Uterus (tissue), 4 donors: ENCODE measurements around the gene EHMT1. TPM values are rescaled to one million over a fixed set of nuclear protein-coding genes. Genes with fewer than 3 reads are reported as not detected.
"Not testable (repeated sequence)": the region's sequence is repeated elsewhere in the genome, so short reads cannot be mapped to it uniquely, and the experiment has no call there.

Experiments
- DNase-seq, 2 donors: peaks; one replicate each; pipeline ENCODE4 v3.0.0-alpha.2; 2019 to 2020
- H3K27ac ChIP-seq, 2 donors: fragments of 200-600 bp; sonication (generic); 1 replicate in 1 of 2; 2 replicates in 1 of 2; pipeline ENCODE4 v1.5.1; 2016 to 2018
- H3K27me3 ChIP-seq, 2 donors: fragments of 200-600 bp; sonication (generic); one replicate each; pipeline ENCODE4 v1.5.1; 2018 to 2019; ENCODE audit warnings: control low read depth in 1 of 2
- H3K36me3 ChIP-seq, 2 donors: fragments of 200-600 bp; sonication (generic); one replicate each; pipeline ENCODE4 v1.5.1; 2019; ENCODE audit warnings: control low read depth in 1 of 2
- H3K4me1 ChIP-seq, 2 donors: fragments of 200-600 bp; sonication (generic); one replicate each; pipeline ENCODE4 v1.5.1; 2018 to 2019; ENCODE audit warnings: control low read depth in 1 of 2
- H3K4me3 ChIP-seq, 2 donors: fragments of 200-600 bp; sonication (generic); 1 replicate in 1 of 2; 2 replicates in 1 of 2; pipeline ENCODE4 v1.5.1; 2018 to 2019; ENCODE audit warnings: mild to moderate bottlenecking in 1 of 2
- H3K9me3 ChIP-seq, 2 donors: fragments of 200-600 bp; sonication (generic); one replicate each; pipeline ENCODE4 v1.5.1; 2019; ENCODE audit warnings: control low read depth in 1 of 2
- CTCF ChIP-seq, 4 experiments: fragments of 200-600 bp in 2 of 4; fragments of 450-650 bp in 2 of 4; sonication (generic) in 2 of 4; IDR thresholded peaks; one replicate each; pipeline ENCODE4 v1.5.1; 2016 to 2019; ENCODE audit warnings: antibody characterized with exemption in 4 of 4, mild to moderate bottlenecking in 2 of 4, moderate library complexity in 1 of 4
- POLR2A ChIP-seq, 2 donors: fragments of 450-650 bp; IDR thresholded peaks; one replicate each; pipeline ENCODE4 v1.6.1; 2016; ENCODE audit warnings: antibody characterized with exemption in 2 of 2, mild to moderate bottlenecking in 1 of 2, moderate library complexity in 1 of 2
- intact Hi-C: fragments of 100-400 bp; cut with DNase I; formaldehyde crosslinking; loops from one replicate; pipeline ENCODE4 v1.15.1; 2023; ENCODE audit warnings: low total_unique reads
- total RNA-seq, 4 donors: library from RNA; depleted of rRNA in 3 of 4; stranded (reverse); fragments of >200 nt in 3 of 4; gene quantifications; one replicate each; pipeline versions ENCODE4 v1.1.0 to v1.2.4, GENCODE V29; 2014 to 2023
- donor health status: DM: yes; HTN: yes; CAD: no.

EHMT1 gene
- total RNA-seq, 4 donors from 2014 or later: 32.6 to 109 (median 74.9) TPM

- H3K4me1 ChIP-seq: no peaks in the 10 kb centered on the region
- H3K27me3 ChIP-seq: no peaks in the 10 kb centered on the region
- no peak overlapping the region for H3K27ac ChIP-seq
- intact Hi-C loops: no loop called here
- TF ChIP-seq POLR2A (IDR thresholded peaks at IDR 0.05) (no peak), CTCF (IDR thresholded peaks at IDR 0.05) (no peak)
- no peak for DNase-seq
- H3K9me3 ChIP-seq: no peaks in the 10 kb centered on the region
- no peaks in the 10 kb centered on the region for H3K36me3 ChIP-seq
- no peak overlapping the region for H3K4me3 ChIP-seq
Measured at GRCh38 chr9:137719194-137719593, 100.4 kb downstream of the EHMT1 start.

- H3K4me3 ChIP-seq: no peak overlapping the region
Measured at GRCh38 chr9:137720571-137721110, 101.8 kb downstream of the EHMT1 start.

GRCh38 chr9:137721479-137721878 is 102.7 kb downstream of the EHMT1 start:
- TF ChIP-seq CTCF (IDR thresholded peaks at IDR 0.05) (no peak), POLR2A (IDR thresholded peaks at IDR 0.05) (no peak)
- no peak overlapping the region for H3K27ac ChIP-seq
- no peaks in the 10 kb centered on the region for H3K36me3 ChIP-seq
- H3K4me3 ChIP-seq: no peak overlapping the region
- H3K4me1 ChIP-seq: no peaks in the 10 kb centered on the region
- intact Hi-C loops: no loop called here
- DNase-seq: no peak
- no peaks in the 10 kb centered on the region for H3K9me3 ChIP-seq
- no peaks in the 10 kb centered on the region for H3K27me3 ChIP-seq

More at GRCh38 chr9:137720571-137721110, 101.8 kb downstream of the EHMT1 start:
- no peak for DNase-seq
- Histone ChIP-seq H3K36me3 (no peaks in the 10 kb centered on the region), H3K9me3 (no peaks in the 10 kb centered on the region), H3K27ac (no peak overlapping the region), H3K27me3 (no peaks in the 10 kb centered on the region), H3K4me1 (no peaks in the 10 kb centered on the region)
- intact Hi-C loops: no loop called here
- no peak for TF ChIP-seq CTCF (IDR thresholded peaks at IDR 0.05)
- TF ChIP-seq POLR2A (IDR thresholded peaks at IDR 0.05): no peak

GRCh38 chr9:137721899-137722298 is 103.1 kb downstream of the EHMT1 start:
- H3K4me1 ChIP-seq: no peaks in the 10 kb centered on the region
- DNase-seq: no peak
- H3K9me3 ChIP-seq: no peaks in the 10 kb centered on the region
- H3K36me3 ChIP-seq: no peaks in the 10 kb centered on the region
- no peak overlapping the region for H3K27ac ChIP-seq
- H3K4me3 ChIP-seq: no peak overlapping the region
- TF ChIP-seq POLR2A (IDR thresholded peaks at IDR 0.05): no peak
- no peak for TF ChIP-seq CTCF (IDR thresholded peaks at IDR 0.05)
- H3K27me3 ChIP-seq: no peaks in the 10 kb centered on the region
- intact Hi-C loops: no loop called here

- no peaks in the 10 kb centered on the region for H3K27me3 ChIP-seq
- no peaks in the 10 kb centered on the region for H3K36me3 ChIP-seq
- H3K9me3 ChIP-seq: no peaks in the 10 kb centered on the region
- H3K4me3 ChIP-seq: no peak overlapping the region
- intact Hi-C loops: no loop called here
- H3K4me1 ChIP-seq: no peaks in the 10 kb centered on the region
- H3K27ac ChIP-seq: no peak overlapping the region
- TF ChIP-seq POLR2A (IDR thresholded peaks at IDR 0.05) (no peak), CTCF (IDR thresholded peaks at IDR 0.05) (no peak)
- no peak for DNase-seq
Measured at GRCh38 chr9:137722481-137722880, 103.7 kb downstream of the EHMT1 start.

- H3K4me3 ChIP-seq, H3K27me3 ChIP-seq, H3K4me1 ChIP-seq, intact Hi-C loops, H3K27ac ChIP-seq, H3K36me3 ChIP-seq, H3K9me3 ChIP-seq, DNase-seq: not testable (repeated sequence)
Measured at GRCh38 chr9:137723356-137723755, 104.6 kb downstream of the EHMT1 start.
